ENCODE data around the gene FTO. TPM values are rescaled to one million over a fixed set of nuclear protein-coding genes. Genes with fewer than 3 reads are reported as not detected.

The FTO gene
- polyA plus RNA-seq, 1 donor from 2014 or later: 80.1 TPM

GRCh38 chr16:54007504-54007903 lies 303.5 kb downstream of the FTO start:
- no peaks in the 10 kb centered on the region for H3K27me3 ChIP-seq (ENCODE audit: insufficient read depth, low read depth, low read length)
- no peak overlapping the region for H3K27ac ChIP-seq (ENCODE audit: low read length)
- no peaks in the 10 kb centered on the region for H3K79me2 ChIP-seq (replicated peaks; ENCODE audit: insufficient read depth, low read length)
- no peak overlapping the region for H2AFZ ChIP-seq (ENCODE audit: low read depth, low read length)
- H3K9me2 ChIP-seq (ENCODE audit: insufficient read depth, low read length): no peaks in the 10 kb centered on the region
- no peak for TF ChIP-seq RAD21 (conservative IDR thresholded peaks at IDR 0.05)
- no peak for TF ChIP-seq POLR2AphosphoS5 (IDR thresholded peaks at IDR 0.05)
- no peak for TF ChIP-seq SMC3 (conservative IDR thresholded peaks at IDR 0.05; ENCODE audit: poor library complexity)
- TF ChIP-seq CTCF (IDR thresholded peaks at IDR 0.05; ENCODE audit: poor library complexity, severe bottlenecking): no peak
- TF ChIP-seq MXI1 (conservative IDR thresholded peaks at IDR 0.05; ENCODE audit: poor library complexity, severe bottlenecking): no peak
- TF ChIP-seq TAF1 (IDR thresholded peaks at IDR 0.05; ENCODE audit: low read depth): no peak
- TF ChIP-seq EP300 (conservative IDR thresholded peaks at IDR 0.05; ENCODE audit: poor library complexity, severe bottlenecking): no peak
- TF ChIP-seq EZH2 (IDR thresholded peaks at IDR 0.05; ENCODE audit: borderline replicate concordance, insufficient read depth, low read length, poor library complexity, severe bottlenecking): no peak
- TF ChIP-seq REST (IDR thresholded peaks at IDR 0.05; ENCODE audit: borderline replicate concordance): no peak
- no peaks in the 10 kb centered on the region for H4K20me1 ChIP-seq (ENCODE audit: insufficient read depth)
- H3K9me3 ChIP-seq (ENCODE audit: low read length): peaks cover 6% of the 10 kb centered on the region
- H3K36me3 ChIP-seq (ENCODE audit: insufficient read depth, low read length): no peaks in the 10 kb centered on the region
- no peak overlapping the region for H3K9ac ChIP-seq (ENCODE audit: low read length)
- no peaks in the 10 kb centered on the region for H3F3A ChIP-seq (ENCODE audit: insufficient read depth, low read length, poor library complexity, severe bottlenecking)
- no peak overlapping the region for H3K4me3 ChIP-seq (ENCODE audit: low read length)
- no peak overlapping the region for H3K4me2 ChIP-seq (ENCODE audit: low read length)

GRCh38 chr16:54009464-54010176 lies 305.7 kb downstream of the FTO start:
- Histone ChIP-seq H3K9ac (ENCODE audit: low read length) (no peak overlapping the region), H4K20me1 (ENCODE audit: insufficient read depth) (no peaks in the 10 kb centered on the region), H3K27ac (ENCODE audit: low read length) (no peak overlapping the region), H3K9me3 (ENCODE audit: low read length) (peaks cover 7% of the 10 kb centered on the region), H3K36me3 (ENCODE audit: insufficient read depth, low read length) (no peaks in the 10 kb centered on the region), H3K9me2 (ENCODE audit: insufficient read depth, low read length) (no peaks in the 10 kb centered on the region), H3K27me3 (ENCODE audit: insufficient read depth, low read depth, low read length) (no peaks in the 10 kb centered on the region), H2AFZ (ENCODE audit: low read depth, low read length) (no peak overlapping the region), H3K4me2 (ENCODE audit: low read length) (no peak overlapping the region), H3F3A (ENCODE audit: insufficient read depth, low read length, poor library complexity, severe bottlenecking) (no peaks in the 10 kb centered on the region), H3K79me2 (replicated peaks; ENCODE audit: insufficient read depth, low read length) (no peaks in the 10 kb centered on the region), H3K4me3 (ENCODE audit: low read length) (no peak overlapping the region)
- no peak for TF ChIP-seq POLR2AphosphoS5 (IDR thresholded peaks at IDR 0.05)
- no peak for TF ChIP-seq SMC3 (conservative IDR thresholded peaks at IDR 0.05; ENCODE audit: poor library complexity)
- no peak for TF ChIP-seq MXI1 (conservative IDR thresholded peaks at IDR 0.05; ENCODE audit: poor library complexity, severe bottlenecking)
- TF ChIP-seq TAF1 (IDR thresholded peaks at IDR 0.05; ENCODE audit: low read depth): no peak
- no peak for TF ChIP-seq CTCF (IDR thresholded peaks at IDR 0.05; ENCODE audit: poor library complexity, severe bottlenecking)
- no peak for TF ChIP-seq EZH2 (IDR thresholded peaks at IDR 0.05; ENCODE audit: borderline replicate concordance, insufficient read depth, low read length, poor library complexity, severe bottlenecking)
- no peak for TF ChIP-seq RAD21 (conservative IDR thresholded peaks at IDR 0.05)
- TF ChIP-seq REST (IDR thresholded peaks at IDR 0.05; ENCODE audit: borderline replicate concordance): no peak
- no peak for TF ChIP-seq EP300 (conservative IDR thresholded peaks at IDR 0.05; ENCODE audit: poor library complexity, severe bottlenecking)

All from neural cell (in vitro differentiated cells).